NT2/D1 (cell line): Measurements from ENCODE around the gene SOAT2.

ENCODE experiments used
- SUZ12 ChIP-seq: IDR thresholded peaks from 2 replicates; pipeline ENCODE4 v1.6.1; 2011; ENCODE audit not compliant: insufficient read length, insufficient read depth; ENCODE audit errors: extremely low read depth
- YY1 ChIP-seq: IDR thresholded peaks from 2 replicates; pipeline ENCODE4 v1.6.1; 2011; ENCODE audit not compliant: insufficient read length, insufficient read depth
- ZNF274 ChIP-seq: IDR thresholded peaks from 2 replicates; pipeline ENCODE4 v1.6.1; 2011; ENCODE audit warnings: mild to moderate bottlenecking, low read depth, low read length

DNA sequence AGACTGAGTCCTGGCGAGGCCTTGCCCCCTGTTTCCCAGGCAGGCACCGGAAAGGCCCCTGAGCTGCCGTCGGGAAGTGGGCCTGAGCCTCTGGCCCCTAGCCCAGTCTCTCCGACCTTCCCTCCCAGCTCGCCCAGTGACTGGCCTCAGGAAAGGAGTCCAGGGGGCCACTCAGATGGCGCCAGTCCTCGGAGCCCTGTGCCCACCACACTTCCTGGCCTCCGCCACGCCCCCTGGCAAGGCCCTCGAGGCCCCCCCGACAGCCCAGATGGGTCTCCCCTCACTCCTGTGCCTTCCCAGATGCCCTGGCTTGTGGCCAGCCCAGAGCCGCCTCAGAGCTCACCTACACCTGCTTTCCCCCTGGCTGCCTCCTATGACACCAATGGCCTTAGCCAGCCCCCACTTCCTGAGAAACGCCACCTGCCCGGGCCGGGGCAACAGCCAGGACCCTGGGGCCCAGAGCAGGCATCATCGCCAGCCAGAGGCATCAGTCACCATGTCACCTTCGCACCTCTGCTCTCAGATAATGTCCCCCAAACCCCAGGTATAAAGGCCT, 42.5 kb upstream of the SOAT2 start:
- TF ChIP-seq YY1 (no peak), SUZ12 (no peak), ZNF274 (no peak)
